Dermis microvascular lymphatic vessel endothelial cell (primary cell): ENCODE results near the gene ERLEC1. TPM values are rescaled to one million over a fixed set of nuclear protein-coding genes. Genes with fewer than 3 reads are reported as not detected.
"Not testable (repeated sequence)": the region's sequence is repeated elsewhere in the genome, so short reads cannot be mapped to it uniquely, and the experiment has no call there.

Source experiments
- DNase-seq, 2 donors: peaks; one replicate each; pipeline versions ENCODE4 v3.0.0 to v3.0.0-alpha.2; 2010; ENCODE audit warnings: low read depth in 2 of 2
- total RNA-seq: library from RNA; depleted of rRNA; stranded (reverse); fragments of >200 nt; gene quantifications from 2 replicates; pipeline ENCODE4 v1.2.1, GENCODE V29; 2014

ERLEC1 gene
- total RNA-seq, 1 donor from 2014 or later = 46.5 TPM

- no peak for DNase-seq
Measured at GRCh38 chr2:53782676-53783075, 4.2 kb upstream of the ERLEC1 start.

GRCh38 chr2:53784436-53784835 is 2.4 kb upstream of the ERLEC1 start:
- DNase-seq = no peak

- no peak for DNase-seq
Measured at GRCh38 chr2:53785366-53785765, 1.5 kb upstream of the ERLEC1 start.

GRCh38 chr2:53786352-53786704 is 516 bp upstream of the ERLEC1 start:
- peak in 1 of 2 donors; percentile 58 for DNase-seq

- peak in 1 of 2 donors; percentile 66 for DNase-seq
Measured at GRCh38 chr2:53787614-53788289, 908 bp downstream of the ERLEC1 start.

GRCh38 chr2:53793261-53793660 is 6.4 kb downstream of the ERLEC1 start:
- DNase-seq = no peak

- DNase-seq = no peak
Measured at GRCh38 chr2:53793821-53794220, 7.0 kb downstream of the ERLEC1 start.

GRCh38 chr2:53801547-53801946 is 14.7 kb downstream of the ERLEC1 start:
- DNase-seq = no peak

GRCh38 chr2:53802617-53803151 is 15.8 kb downstream of the ERLEC1 start:
- DNase-seq = no peak

- no peak for DNase-seq
Measured at GRCh38 chr2:53811601-53812000, 24.8 kb downstream of the ERLEC1 start.

GRCh38 chr2:53813151-53813550 is 26.3 kb downstream of the ERLEC1 start:
- DNase-seq = no peak

- DNase-seq = no peak
Measured at GRCh38 chr2:53818854-53819435, 32.1 kb downstream of the ERLEC1 start.

GRCh38 chr2:53819634-53820033 is 32.8 kb downstream of the ERLEC1 start:
- DNase-seq = no peak

- DNase-seq = no peak
Measured at GRCh38 chr2:53820048-53820447, 33.2 kb downstream of the ERLEC1 start.

GRCh38 chr2:53820711-53821110 is 33.9 kb downstream of the ERLEC1 start:
- no peak for DNase-seq

- DNase-seq = no peak
Measured at GRCh38 chr2:53821810-53822209, 35.0 kb downstream of the ERLEC1 start.

- not testable (repeated sequence) for DNase-seq
Measured at GRCh38 chr2:53823639-53824038, 36.8 kb downstream of the ERLEC1 start.

GRCh38 chr2:53826030-53826410 is 39.2 kb downstream of the ERLEC1 start:
- DNase-seq = no peak

GRCh38 chr2:53826587-53827397 is 39.9 kb downstream of the ERLEC1 start:
- no peak for DNase-seq

- DNase-seq = no peak
Measured at GRCh38 chr2:53827398-53828175, 40.7 kb downstream of the ERLEC1 start.

GRCh38 chr2:53828331-53828730 is 41.5 kb downstream of the ERLEC1 start:
- DNase-seq = no peak
